GM23338 (cell line): ENCODE results near the gene INHBB. TPM values are rescaled to one million over a fixed set of nuclear protein-coding genes. Genes with fewer than 3 reads are reported as not detected.

Experiments
- ATAC-seq: fragments of 200-7000 bp; cut with Tn5 transposase; 3 replicates; pipeline ENCODE4 v1.9.1; 2020
- DNase-seq: peaks from one replicate; pipeline ENCODE4 v3.0.0-alpha.2; 2015; ENCODE audit warnings: low spot score
- H2AFZ ChIP-seq: fragments of 200-600 bp; sonication (generic); 2 replicates; pipeline ENCODE4 v1.8.0; 2016; ENCODE audit warnings: antibody characterized with exemption, mild to moderate bottlenecking, moderate library complexity
- H3F3A ChIP-seq: fragments of 200-600 bp; sonication (generic); replicated peaks from 2 replicates; pipeline ENCODE4 v1.8.0; 2017; ENCODE audit warnings: antibody characterized with exemption, mixed run types, low read depth
- H3K27ac ChIP-seq: fragments of 200-600 bp; sonication (generic); 2 replicates; pipeline ENCODE4 v1.6.1; 2016; ENCODE audit warnings: low read depth
- H3K27me3 ChIP-seq: fragments of 200-600 bp; sonication (generic); 2 replicates; pipeline ENCODE4 v1.8.0; 2016; ENCODE audit warnings: mild to moderate bottlenecking, mixed run types, moderate library complexity; ENCODE audit not compliant: insufficient read depth
- H3K36me3 ChIP-seq: fragments of 200-600 bp; sonication (generic); 2 replicates; pipeline ENCODE4 v1.8.0; 2016; ENCODE audit warnings: mild to moderate bottlenecking; ENCODE audit not compliant: insufficient read depth
- H3K4me1 ChIP-seq: fragments of 200-600 bp; sonication (generic); 2 replicates; pipeline ENCODE4 v1.8.0; 2016; ENCODE audit warnings: mild to moderate bottlenecking, moderate library complexity; ENCODE audit not compliant: insufficient read depth
- H3K4me2 ChIP-seq: fragments of 200-600 bp; sonication (generic); 2 replicates; pipeline ENCODE4 v1.7.1; 2017; ENCODE audit warnings: mixed run types
- H3K4me3 ChIP-seq: fragments of 200-600 bp; sonication (generic); 2 replicates; pipeline ENCODE4 v1.6.1; 2016; ENCODE audit warnings: mixed run types
- H3K79me2 ChIP-seq: fragments of 200-600 bp; sonication (generic); replicated peaks from 2 replicates; pipeline ENCODE4 v1.8.0; 2017; ENCODE audit warnings: mild to moderate bottlenecking; ENCODE audit not compliant: insufficient read depth
- H3K9me2 ChIP-seq: fragments of 200-600 bp; sonication (generic); 2 replicates; pipeline ENCODE4 v1.8.0; 2017; ENCODE audit not compliant: insufficient read depth
- H4K20me1 ChIP-seq: fragments of 200-600 bp; sonication (generic); replicated peaks from 2 replicates; pipeline ENCODE4 v1.8.0; 2017; ENCODE audit warnings: mild to moderate bottlenecking; ENCODE audit not compliant: insufficient read depth
- H3K27ac Mint-ChIP-seq: 2 replicates; pipeline ENCODE4 v1.8.0; 2020; ENCODE audit warnings: inconsistent platforms, mild to moderate bottlenecking, moderate library complexity, mixed read lengths
- H3K27me3 Mint-ChIP-seq: 3 replicates; pipeline ENCODE4 v1.8.0; 2022; ENCODE audit warnings: low read depth, mild to moderate bottlenecking, moderate library complexity, mixed read lengths, inconsistent platforms; ENCODE audit not compliant: insufficient read depth, poor library complexity
- H3K36me3 Mint-ChIP-seq: 3 replicates; pipeline ENCODE4 v1.8.0; 2021; ENCODE audit warnings: low read depth, mild to moderate bottlenecking, inconsistent platforms, moderate library complexity, mixed read lengths
- H3K4me1 Mint-ChIP-seq: 3 replicates; pipeline ENCODE4 v1.8.0; 2020; ENCODE audit warnings: mild to moderate bottlenecking, inconsistent platforms, mixed read lengths
- H3K4me3 Mint-ChIP-seq: 3 replicates; pipeline ENCODE4 v1.8.0; 2021; ENCODE audit warnings: moderate library complexity, mild to moderate bottlenecking, inconsistent platforms, mixed read lengths
- H3K9me3 Mint-ChIP-seq: 3 replicates; pipeline ENCODE4 v1.8.0; 2020; ENCODE audit warnings: moderate library complexity, mild to moderate bottlenecking, inconsistent platforms, mixed read lengths
- CREB1 ChIP-seq: fragments of 250-450 bp; sonication (Bioruptor Pico); IDR thresholded peaks from 2 replicates; pipeline ENCODE4 v1.5.0; 2020; ENCODE audit warnings: low read depth, mild to moderate bottlenecking, moderate library complexity
- CTCF ChIP-seq, 2 experiments: fragments of 200-600 bp in 1 of 2; sonication (generic) in 1 of 2; conservative IDR thresholded peaks; 2 replicates each; pipeline versions ENCODE4 v1.5.1 to v1.6.1; 2016 to 2017; ENCODE audit warnings: antibody characterized with exemption in 2 of 2, low read depth in 2 of 2, mild to moderate bottlenecking in 2 of 2, moderate library complexity in 1 of 2
- ETS1 ChIP-seq: IDR thresholded peaks from 2 replicates; pipeline ENCODE4 v1.6.1; 2016; ENCODE audit warnings: antibody characterized with exemption
- EZH2 ChIP-seq: fragments of 200-600 bp; sonication (generic); IDR thresholded peaks from one replicate; pipeline ENCODE4 v1.8.0; 2017; ENCODE audit warnings: antibody characterized with exemption, mild to moderate bottlenecking, low read depth; ENCODE audit not compliant: unreplicated experiment
- EZH2phosphoT487 ChIP-seq: fragments of 200-600 bp; sonication (generic); IDR thresholded peaks from one replicate; pipeline ENCODE4 v1.8.1; 2018; ENCODE audit warnings: antibody characterized with exemption; ENCODE audit not compliant: unreplicated experiment
- JUNB ChIP-seq: IDR thresholded peaks from one replicate; pipeline ENCODE4 v1.6.1; 2016; ENCODE audit warnings: antibody characterized with exemption; ENCODE audit not compliant: unreplicated experiment
- NANOG ChIP-seq: IDR thresholded peaks from 2 replicates; pipeline ENCODE4 v1.6.1; 2016; ENCODE audit warnings: antibody characterized with exemption, borderline replicate concordance
- POLR2AphosphoS5 ChIP-seq: IDR thresholded peaks from 2 replicates; pipeline ENCODE4 v1.6.1; 2016; ENCODE audit warnings: antibody characterized with exemption, low read depth
- STAT1 ChIP-seq: IDR thresholded peaks from one replicate; pipeline ENCODE4 v1.6.1; 2016; ENCODE audit warnings: antibody characterized with exemption; ENCODE audit not compliant: unreplicated experiment
- ZNF114 ChIP-seq: fragments of 250-450 bp; sonication (Bioruptor Pico); IDR thresholded peaks from 2 replicates; pipeline ENCODE4 v1.5.0; 2020; ENCODE audit warnings: mild to moderate bottlenecking, moderate library complexity
- ZNF331 ChIP-seq: fragments of 250-450 bp; sonication (Bioruptor Pico); IDR thresholded peaks from 2 replicates; pipeline ENCODE4 v1.5.0; 2020; ENCODE audit warnings: low read depth, mild to moderate bottlenecking, moderate library complexity
- polyA plus RNA-seq: library from polyadenylated mRNA; unstranded; fragments of >200 nt; fragmentation: Nextera tagmentation; extraction: Ambion mirVana; gene quantifications from 2 replicates; pipeline ENCODE4 v1.2.1, GENCODE V29; 2016
- total RNA-seq: library from RNA; depleted of rRNA; stranded (reverse); fragments of >200 nt; shearing (Covaris generic); gene quantifications from 2 replicates; pipeline ENCODE4 v1.2.3, GENCODE V29; 2014
- TF ChIP-seq, protein P1 (sequence below): fragments of 250-450 bp; sonication (Bioruptor Pico); IDR thresholded peaks from 2 replicates; pipeline ENCODE4 v1.5.0; 2020; ENCODE audit warnings: mild to moderate bottlenecking, moderate library complexity
- TF ChIP-seq, protein P2 (sequence below): IDR thresholded peaks from one replicate; pipeline ENCODE4 v1.6.1; 2018; ENCODE audit warnings: antibody characterized with exemption; ENCODE audit not compliant: unreplicated experiment

The INHBB gene
- total and polyA plus RNA-seq, 2 experiments from 2014 or later = 0.21 TPM; not detected in 1

DNA sequence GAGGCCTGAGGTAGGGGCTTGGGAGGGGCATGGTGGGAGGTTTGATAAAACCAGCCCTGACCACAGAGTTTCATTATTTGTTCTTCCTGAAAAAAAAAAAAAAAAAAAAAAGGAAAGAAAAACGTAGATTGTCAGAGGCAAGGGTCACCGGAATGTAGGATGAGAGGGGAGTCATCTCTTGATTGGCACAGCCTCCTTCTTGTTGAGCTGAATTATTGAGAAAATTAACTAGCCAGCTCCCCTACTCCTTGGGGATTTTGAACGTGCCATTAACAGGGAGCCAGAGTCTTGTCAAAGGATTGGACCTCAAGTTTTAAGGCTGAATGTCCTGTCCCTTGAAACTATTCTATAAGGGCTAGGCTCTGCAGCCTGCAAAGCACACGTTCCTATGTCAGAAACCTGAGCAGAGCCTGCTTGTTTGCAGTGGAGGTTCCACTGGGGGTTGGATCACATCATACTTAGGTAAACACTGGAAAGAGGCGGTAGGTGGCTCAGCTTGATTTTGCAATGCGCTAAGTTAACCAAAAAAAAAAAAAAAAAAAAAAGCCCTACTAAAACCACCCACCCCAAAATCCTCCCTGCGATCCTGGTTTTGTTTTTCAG is 2.3 kb downstream of the INHBB start:
- Histone ChIP-seq H3K27me3 (peaks cover 84% of the 10 kb centered on the region), H3K4me2 (peak overlapping the region; percentile 82), H3K4me3 (peak overlapping the region; percentile 52), H3K36me3 (no peaks in the 10 kb centered on the region), H4K20me1 (0 out of 2 replicates have a peak, but pooled peaks cover 5% of the 10 kb centered on the region), H3K79me2 (no peaks in the 10 kb centered on the region), H2AFZ (no peak overlapping the region), H3K27ac (no peak overlapping the region), H3K9me2 (no peaks in the 10 kb centered on the region), H3K4me1 (peaks cover 29% of the 10 kb centered on the region), H3F3A (peaks cover 8% of the 10 kb centered on the region; the same call in 1 of the 2 replicates)
- DNase-seq (no peak), ATAC-seq (no peak)
- H3K4me1 Mint-ChIP-seq = peaks cover 33% of the 10 kb centered on the region
- TF ChIP-seq, protein P1, sequence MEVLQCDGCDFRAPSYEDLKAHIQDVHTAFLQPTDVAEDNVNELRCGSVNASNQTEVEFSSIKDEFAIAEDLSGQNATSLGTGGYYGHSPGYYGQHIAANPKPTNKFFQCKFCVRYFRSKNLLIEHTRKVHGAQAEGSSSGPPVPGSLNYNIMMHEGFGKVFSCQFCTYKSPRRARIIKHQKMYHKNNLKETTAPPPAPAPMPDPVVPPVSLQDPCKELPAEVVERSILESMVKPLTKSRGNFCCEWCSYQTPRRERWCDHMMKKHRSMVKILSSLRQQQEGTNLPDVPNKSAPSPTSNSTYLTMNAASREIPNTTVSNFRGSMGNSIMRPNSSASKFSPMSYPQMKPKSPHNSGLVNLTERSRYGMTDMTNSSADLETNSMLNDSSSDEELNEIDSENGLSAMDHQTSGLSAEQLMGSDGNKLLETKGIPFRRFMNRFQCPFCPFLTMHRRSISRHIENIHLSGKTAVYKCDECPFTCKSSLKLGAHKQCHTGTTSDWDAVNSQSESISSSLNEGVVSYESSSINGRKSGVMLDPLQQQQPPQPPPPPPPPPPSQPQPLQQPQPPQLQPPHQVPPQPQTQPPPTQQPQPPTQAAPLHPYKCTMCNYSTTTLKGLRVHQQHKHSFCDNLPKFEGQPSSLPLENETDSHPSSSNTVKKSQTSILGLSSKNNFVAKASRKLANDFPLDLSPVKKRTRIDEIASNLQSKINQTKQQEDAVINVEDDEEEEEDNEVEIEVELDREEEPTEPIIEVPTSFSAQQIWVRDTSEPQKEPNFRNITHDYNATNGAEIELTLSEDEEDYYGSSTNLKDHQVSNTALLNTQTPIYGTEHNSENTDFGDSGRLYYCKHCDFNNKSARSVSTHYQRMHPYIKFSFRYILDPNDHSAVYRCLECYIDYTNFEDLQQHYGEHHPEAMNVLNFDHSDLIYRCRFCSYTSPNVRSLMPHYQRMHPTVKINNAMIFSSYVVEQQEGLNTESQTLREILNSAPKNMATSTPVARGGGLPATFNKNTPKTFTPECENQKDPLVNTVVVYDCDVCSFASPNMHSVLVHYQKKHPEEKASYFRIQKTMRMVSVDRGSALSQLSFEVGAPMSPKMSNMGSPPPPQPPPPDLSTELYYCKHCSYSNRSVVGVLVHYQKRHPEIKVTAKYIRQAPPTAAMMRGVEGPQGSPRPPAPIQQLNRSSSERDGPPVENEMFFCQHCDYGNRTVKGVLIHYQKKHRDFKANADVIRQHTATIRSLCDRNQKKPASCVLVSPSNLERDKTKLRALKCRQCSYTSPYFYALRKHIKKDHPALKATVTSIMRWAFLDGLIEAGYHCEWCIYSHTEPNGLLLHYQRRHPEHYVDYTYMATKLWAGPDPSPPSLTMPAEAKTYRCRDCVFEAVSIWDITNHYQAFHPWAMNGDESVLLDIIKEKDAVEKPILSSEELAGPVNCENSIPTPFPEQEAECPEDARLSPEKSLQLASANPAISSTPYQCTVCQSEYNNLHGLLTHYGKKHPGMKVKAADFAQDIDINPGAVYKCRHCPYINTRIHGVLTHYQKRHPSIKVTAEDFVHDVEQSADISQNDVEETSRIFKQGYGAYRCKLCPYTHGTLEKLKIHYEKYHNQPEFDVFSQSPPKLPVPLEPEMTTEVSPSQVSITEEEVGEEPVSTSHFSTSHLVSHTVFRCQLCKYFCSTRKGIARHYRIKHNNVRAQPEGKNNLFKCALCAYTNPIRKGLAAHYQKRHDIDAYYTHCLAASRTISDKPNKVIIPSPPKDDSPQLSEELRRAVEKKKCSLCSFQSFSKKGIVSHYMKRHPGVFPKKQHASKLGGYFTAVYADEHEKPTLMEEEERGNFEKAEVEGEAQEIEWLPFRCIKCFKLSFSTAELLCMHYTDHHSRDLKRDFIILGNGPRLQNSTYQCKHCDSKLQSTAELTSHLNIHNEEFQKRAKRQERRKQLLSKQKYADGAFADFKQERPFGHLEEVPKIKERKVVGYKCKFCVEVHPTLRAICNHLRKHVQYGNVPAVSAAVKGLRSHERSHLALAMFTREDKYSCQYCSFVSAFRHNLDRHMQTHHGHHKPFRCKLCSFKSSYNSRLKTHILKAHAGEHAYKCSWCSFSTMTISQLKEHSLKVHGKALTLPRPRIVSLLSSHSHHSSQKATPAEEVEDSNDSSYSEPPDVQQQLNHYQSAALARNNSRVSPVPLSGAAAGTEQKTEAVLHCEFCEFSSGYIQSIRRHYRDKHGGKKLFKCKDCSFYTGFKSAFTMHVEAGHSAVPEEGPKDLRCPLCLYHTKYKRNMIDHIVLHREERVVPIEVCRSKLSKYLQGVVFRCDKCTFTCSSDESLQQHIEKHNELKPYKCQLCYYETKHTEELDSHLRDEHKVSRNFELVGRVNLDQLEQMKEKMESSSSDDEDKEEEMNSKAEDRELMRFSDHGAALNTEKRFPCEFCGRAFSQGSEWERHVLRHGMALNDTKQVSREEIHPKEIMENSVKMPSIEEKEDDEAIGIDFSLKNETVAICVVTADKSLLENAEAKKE (CRISPR knock-in tag) = no peak
- TF ChIP-seq CREB1 (CRISPR knock-in tag) (no peak), ZNF114 (CRISPR knock-in tag) (no peak), ZNF331 (no peak), EZH2phosphoT487 (no peak), JUNB (no peak), NANOG (no peak), EZH2 (no peak), ETS1 (no peak), STAT1 (no peak), POLR2AphosphoS5 (no peak), CTCF (conservative IDR thresholded peaks at IDR 0.05; ENCODE audit: low read depth in 2 of 2) (no peak)
- TF ChIP-seq, protein P2, sequence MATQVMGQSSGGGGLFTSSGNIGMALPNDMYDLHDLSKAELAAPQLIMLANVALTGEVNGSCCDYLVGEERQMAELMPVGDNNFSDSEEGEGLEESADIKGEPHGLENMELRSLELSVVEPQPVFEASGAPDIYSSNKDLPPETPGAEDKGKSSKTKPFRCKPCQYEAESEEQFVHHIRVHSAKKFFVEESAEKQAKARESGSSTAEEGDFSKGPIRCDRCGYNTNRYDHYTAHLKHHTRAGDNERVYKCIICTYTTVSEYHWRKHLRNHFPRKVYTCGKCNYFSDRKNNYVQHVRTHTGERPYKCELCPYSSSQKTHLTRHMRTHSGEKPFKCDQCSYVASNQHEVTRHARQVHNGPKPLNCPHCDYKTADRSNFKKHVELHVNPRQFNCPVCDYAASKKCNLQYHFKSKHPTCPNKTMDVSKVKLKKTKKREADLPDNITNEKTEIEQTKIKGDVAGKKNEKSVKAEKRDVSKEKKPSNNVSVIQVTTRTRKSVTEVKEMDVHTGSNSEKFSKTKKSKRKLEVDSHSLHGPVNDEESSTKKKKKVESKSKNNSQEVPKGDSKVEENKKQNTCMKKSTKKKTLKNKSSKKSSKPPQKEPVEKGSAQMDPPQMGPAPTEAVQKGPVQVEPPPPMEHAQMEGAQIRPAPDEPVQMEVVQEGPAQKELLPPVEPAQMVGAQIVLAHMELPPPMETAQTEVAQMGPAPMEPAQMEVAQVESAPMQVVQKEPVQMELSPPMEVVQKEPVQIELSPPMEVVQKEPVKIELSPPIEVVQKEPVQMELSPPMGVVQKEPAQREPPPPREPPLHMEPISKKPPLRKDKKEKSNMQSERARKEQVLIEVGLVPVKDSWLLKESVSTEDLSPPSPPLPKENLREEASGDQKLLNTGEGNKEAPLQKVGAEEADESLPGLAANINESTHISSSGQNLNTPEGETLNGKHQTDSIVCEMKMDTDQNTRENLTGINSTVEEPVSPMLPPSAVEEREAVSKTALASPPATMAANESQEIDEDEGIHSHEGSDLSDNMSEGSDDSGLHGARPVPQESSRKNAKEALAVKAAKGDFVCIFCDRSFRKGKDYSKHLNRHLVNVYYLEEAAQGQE = no peak
- H3K27ac Mint-ChIP-seq = no peak overlapping the region
- H3K36me3 Mint-ChIP-seq = no peaks in the 10 kb centered on the region
- peaks cover 66% of the 10 kb centered on the region for H3K27me3 Mint-ChIP-seq
- H3K4me3 Mint-ChIP-seq = peak overlapping the region; percentile 70
- H3K9me3 Mint-ChIP-seq = no peaks in the 10 kb centered on the region; the same call in 2 of the 3 replicates
